GM19193 (cell line): ENCODE data around the gene LENG1.

ENCODE experiments used
- POLR2A ChIP-seq: IDR thresholded peaks from 4 replicates; pipeline ENCODE4 v1.6.1; 2011; ENCODE audit not compliant: insufficient read depth, insufficient read length; ENCODE audit errors: extremely low read depth

The LENG1 gene

DNA sequence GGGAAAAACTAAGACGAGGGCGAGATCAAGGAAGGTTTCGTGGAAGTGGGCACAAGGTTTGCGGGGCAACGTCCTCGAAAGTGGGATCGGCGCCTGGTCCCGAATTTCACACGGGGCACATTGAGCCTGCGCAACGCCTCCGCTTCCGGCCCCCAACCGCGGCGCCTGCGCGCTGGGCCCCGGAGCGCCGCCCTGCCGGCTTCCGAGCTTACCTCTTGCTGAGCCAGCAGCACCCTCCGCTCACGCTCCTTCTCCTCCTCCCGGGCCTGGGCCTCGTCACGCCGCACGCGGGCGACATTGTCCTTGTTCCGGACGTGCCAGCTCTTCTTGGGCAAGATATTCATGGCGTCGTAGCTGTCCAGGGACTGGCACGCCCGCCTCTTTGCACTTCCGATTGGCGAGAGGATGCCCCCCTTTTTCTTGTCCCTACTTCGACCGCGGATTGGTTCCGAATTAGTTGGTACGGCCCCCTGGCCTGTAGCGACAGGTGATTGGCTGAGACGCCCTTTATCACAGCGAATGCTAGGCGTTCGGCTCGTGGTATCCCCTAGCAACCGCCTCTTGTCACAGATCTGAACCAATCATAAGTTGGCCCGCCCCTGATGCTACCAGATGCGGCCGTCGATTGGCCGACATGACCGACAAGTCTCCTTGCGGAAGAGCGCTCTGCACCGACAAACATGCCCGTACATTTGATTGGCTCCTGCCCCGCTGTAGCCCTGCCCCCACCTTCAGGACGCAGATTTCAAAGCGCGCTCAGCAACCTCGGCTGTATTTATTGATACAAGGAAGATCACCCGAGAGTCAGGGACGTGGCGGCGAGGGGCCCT, at the start of gene LENG1:
Gene LENG1 (minus strand): TSS at position 370 of the 830 bp plus-strand sequence. CDS start 26 bp downstream, at position 344.
- peak; percentile 87 for TF ChIP-seq POLR2A

DNA sequence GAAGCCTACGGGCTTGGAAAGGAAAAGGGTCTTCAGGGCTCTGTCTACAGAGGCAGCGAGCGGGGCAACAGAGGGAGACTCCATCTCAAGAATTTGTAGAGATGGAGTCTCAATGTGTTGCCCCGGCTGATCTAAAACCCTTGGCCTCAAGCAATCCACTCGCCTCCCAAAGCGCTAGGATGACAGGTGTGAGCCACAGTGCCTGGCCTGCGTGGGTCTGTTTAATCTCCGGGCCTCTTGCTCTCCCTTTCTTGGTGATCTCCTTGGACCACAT, 49.2 kb upstream of the LENG1 start:
- no peak for TF ChIP-seq POLR2A

- peak; percentile 49 for TF ChIP-seq POLR2A
Measured at GRCh38 chr19:54207983-54208783, 48.7 kb upstream of the LENG1 start.

DNA sequence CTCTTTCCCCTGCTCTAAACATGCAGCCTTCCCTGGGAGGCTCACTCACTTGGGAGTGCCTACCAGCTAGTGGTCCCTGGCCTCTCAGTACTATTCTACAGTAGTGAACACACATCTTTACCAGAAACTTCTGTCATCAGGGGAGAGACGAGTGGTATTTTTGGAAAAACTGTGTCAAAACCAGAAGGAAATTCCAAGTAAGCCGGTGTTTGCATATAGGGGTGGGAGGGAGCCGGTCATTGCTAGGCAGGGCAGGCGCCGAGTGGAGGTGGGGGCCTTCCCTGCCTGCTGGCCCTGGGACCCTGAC, 48.1 kb upstream of the LENG1 start:
- TF ChIP-seq POLR2A = no peak

GRCh38 chr19:54206831-54207177, 47.3 kb upstream of the LENG1 start:
- TF ChIP-seq POLR2A = no peak

GRCh38 chr19:54206030-54206830, 46.7 kb upstream of the LENG1 start:
- TF ChIP-seq POLR2A = no peak

DNA sequence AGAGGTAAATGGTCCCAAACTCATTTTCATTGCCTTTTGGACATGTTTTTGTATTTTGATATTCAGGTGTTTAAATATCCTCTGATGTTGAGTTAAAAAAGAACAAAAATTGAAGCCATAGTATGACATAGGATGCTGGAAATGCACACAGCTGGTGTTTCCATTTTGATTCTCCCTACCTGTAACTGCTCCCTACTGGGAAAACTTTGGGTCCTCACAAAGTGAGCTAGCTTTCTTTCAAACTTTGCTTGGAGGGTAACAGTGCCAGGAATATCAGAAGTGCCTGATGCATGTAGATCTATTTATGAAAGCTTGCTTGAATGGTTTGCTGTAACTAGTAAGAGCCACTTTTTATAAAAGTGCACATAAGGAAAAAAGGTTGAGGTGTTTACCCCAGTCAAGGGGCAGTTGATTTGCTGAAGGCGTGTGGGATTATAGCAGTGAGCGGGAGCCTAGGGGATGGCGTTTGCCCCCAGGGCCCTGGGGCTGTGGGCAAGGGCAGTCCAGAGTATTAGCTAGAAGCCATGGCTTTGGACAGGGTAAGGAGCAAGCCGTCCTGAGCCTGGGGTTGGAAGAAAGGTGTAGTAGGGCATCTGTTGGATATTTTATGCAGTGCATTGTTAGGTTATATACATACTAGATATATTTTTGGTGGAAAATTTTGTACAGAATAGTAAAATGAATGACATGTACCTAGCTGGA, 45.4 kb upstream of the LENG1 start:
- no peak for TF ChIP-seq POLR2A

DNA sequence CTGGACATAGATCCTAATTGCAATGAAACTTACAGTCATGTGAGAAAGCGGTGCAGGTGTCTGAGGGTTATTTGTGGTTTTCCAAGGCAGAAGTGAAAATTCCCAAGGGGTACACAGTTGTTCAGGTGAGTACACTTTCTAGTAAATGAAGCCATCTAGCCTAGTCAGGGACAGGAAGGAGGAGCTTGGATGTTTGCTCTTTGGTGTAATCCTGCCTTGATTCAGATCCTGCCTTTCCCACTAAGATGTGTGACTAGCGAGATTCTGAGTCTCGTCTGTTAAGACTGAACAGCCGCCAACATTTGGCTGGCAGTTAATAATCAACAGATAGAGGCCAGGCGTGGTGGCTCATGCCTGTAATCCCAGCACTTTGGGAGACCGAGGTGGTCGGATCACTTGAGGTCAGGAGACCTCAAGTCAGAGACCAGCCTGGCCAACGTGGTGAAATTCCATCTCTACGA, 43.7 kb upstream of the LENG1 start:
- no peak for TF ChIP-seq POLR2A

GRCh38 chr19:54201980-54202379, 42.5 kb upstream of the LENG1 start:
- no peak for TF ChIP-seq POLR2A

- TF ChIP-seq POLR2A = no peak
Measured at GRCh38 chr19:54201172-54201701, 41.7 kb upstream of the LENG1 start.

DNA sequence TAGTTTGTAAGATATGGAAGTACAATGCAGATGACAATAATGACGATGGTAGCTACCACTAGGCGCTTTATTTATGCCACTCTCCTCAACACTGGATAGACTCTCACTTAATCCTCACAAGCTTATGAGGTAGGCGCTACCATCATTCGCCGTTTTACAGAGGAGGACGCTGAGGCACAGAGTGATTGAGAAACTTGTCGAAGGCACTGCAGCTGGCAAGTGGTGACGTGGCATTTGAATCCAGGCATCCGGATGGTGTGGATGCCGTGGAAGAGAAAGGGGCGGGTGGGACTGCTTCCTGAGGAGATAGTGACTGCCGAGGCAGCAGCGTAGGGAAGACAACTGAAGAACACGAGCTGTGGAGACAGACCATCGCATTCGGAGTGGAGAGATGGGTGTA, 39.9 kb upstream of the LENG1 start:
- TF ChIP-seq POLR2A = no peak

DNA sequence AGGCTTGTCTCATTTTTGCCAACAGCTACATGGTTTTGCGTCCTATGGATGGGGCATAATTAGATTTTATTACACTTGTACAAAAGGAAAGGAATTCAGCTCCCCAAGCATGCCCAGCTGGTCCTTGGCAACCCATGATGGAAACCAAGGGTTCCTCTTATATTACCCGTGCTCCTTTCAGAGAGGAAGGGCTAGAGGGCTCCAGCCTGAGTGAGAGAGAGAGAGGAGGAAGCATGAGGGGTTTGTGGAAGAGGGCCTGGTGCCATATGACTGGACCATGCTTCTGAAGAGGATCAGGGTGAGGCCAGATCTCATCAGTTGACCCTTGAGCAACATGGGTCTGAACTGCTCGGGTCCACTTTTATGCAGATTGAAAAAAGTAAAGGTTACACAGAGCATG, 37.6 kb upstream of the LENG1 start:
- no peak for TF ChIP-seq POLR2A

- TF ChIP-seq POLR2A = no peak
Measured at GRCh38 chr19:54196536-54196935, 37.0 kb upstream of the LENG1 start.

DNA sequence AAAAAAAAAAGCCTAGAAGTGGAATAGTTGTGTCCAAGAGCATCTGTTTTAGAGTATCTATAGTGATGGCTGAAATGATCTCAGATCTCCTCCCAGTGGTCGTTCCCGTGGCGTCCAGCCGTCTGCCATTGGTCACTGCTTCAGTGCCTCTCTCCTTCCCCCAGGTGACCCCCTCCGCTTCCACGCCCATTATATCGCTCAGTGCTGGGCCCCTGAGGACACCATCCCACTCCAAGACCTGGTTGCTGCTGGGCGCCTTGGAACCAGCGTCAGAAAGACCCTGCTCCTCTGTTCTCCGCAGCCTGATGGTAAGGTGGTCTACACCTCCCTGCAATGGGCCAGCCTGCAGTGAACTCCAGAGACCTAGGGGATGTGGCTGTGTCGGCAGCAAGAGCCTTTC, 33.5 kb upstream of the LENG1 start:
- TF ChIP-seq POLR2A = no peak

GRCh38 chr19:54191811-54192453, 32.4 kb upstream of the LENG1 start:
- no peak for TF ChIP-seq POLR2A
